HG02885 (cell line): Measurements from ENCODE around the gene CRISPLD2.
"Not testable (repeated sequence)": the region's sequence is repeated elsewhere in the genome, so short reads cannot be mapped to it uniquely, and the experiment has no call there.

ENCODE experiments used
- ATAC-seq: cut with Tn5 transposase; IDR thresholded peaks from one replicate; pipeline ENCODE4 v1.9.1; 2021; ENCODE audit warnings: mild to moderate bottlenecking; ENCODE audit not compliant: unreplicated experiment, poor library complexity

The CRISPLD2 gene

DNA sequence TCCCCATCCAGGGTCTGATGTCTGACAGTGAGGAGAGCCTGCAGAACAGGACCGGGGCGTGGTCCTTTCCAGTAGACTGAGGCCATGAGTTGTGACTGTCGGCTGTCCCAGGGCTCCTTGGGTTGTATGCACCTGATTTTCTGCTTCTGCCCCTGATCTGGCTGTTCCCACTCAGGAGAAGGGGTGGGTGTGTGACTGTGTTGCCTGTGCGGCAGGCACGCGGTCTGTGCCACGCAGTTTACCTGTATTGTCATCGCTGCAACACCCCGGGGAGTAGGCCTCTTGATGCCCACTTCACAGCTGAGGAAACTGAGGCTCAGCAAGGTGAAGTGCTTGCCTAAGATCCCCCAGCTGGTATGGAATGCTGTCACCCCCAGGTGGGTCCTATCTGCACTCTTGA is 1.4 kb downstream of the CRISPLD2 start:
- ATAC-seq = no peak

DNA sequence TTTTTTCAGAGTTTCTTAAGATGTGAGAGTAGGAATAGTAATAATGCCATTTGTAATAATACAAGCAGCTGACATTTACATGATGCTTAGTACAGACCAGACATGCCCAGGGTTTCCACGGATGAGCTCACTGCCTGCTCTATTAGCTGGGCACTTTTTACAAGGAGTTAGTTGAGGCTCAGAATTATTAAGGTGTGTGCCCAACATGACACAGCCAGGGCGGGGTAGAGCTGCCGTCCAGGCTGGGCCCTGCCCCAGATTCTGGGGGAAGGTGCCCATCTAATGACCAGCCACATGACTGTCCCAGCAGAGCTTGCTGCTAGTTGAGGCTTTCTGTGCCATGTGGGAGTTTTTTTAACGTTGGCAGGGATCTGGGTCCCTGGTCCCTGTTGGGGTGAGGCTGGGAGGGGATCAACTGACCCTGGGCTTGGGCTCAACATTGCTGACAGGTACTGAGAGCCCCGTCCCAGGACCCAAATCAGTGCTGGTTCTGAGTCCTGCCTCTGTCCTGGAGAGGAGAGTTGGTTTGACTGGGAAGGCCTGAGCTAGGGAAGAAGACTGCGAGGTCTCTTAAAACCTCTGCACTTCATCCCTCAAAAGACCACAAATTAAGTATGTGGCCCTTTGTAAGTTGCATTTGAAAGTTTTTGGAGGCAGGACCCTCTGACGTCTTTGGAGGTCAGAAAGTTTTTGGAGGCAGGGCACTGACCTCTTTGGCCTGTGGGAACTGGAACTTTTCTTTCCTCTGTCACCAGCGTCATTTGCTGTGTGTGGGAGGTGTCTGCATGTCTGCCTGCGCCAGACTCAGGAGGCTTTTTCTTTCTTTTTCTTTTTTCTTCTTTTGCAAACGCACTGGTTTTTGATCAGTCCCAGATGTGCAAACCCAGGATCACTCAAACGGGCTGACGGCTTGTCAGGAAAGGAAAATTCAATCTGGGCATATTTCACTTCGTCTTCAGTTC is 2.2 kb downstream of the CRISPLD2 start:
- no peak for ATAC-seq

DNA sequence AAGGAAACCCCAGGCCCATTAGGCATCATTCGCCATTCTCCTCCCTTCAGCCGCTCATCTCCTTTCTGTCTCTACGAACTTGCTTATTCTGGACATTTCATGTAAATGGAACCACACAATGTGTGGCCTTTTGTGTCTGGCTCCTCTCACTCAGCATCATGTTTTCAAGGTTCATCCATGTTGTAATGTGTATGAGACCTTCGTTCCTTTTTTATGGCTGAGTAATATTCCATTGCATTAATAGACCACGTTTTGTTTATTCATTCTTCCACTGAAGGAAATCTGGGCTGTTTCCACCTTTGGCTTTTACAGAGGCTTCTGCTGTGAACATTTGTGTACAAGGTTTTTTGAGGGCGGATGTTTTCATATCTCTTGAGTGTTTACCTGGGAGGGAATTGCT is 3.2 kb downstream of the CRISPLD2 start:
- no peak for ATAC-seq

DNA sequence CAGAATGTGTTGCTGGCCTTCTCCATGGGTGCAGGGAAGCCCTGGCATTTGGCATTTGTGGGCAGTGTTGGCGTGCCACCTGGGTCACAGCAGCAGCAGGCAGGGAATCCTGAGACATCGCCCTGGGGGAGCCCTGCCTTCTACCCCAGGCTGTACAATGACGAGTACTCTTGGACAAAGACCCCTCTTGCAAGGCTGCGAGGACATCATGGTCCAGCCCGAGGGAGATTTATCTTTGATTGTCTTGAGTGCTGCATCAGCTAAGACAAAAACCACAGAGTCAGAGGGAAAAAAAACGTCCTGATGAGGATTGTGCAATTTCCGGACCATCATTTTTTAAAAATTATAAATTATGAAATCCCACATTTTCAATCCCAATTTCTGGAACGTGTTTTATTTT is 3.7 kb downstream of the CRISPLD2 start:
- ATAC-seq = no peak

DNA sequence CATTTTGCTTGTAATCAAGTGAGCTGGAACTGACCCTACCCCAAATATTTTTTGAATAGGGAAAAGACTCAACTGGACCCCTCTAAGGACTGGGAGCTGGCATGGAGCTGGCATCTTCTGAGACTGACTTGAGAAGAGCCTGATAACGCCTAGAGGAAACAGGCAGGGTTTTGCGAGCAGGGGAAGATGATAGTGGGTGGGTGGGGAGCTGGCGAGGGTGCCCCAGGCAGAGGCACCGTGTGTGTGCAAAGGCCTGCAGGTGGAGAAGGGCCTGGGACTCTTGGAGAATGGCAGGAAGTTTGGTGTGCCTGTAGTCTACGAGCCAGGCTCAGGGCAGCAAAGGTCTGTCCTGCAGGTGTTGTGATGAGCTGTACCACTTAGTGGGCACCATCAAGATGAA is 4.1 kb downstream of the CRISPLD2 start:
- no peak for ATAC-seq

DNA sequence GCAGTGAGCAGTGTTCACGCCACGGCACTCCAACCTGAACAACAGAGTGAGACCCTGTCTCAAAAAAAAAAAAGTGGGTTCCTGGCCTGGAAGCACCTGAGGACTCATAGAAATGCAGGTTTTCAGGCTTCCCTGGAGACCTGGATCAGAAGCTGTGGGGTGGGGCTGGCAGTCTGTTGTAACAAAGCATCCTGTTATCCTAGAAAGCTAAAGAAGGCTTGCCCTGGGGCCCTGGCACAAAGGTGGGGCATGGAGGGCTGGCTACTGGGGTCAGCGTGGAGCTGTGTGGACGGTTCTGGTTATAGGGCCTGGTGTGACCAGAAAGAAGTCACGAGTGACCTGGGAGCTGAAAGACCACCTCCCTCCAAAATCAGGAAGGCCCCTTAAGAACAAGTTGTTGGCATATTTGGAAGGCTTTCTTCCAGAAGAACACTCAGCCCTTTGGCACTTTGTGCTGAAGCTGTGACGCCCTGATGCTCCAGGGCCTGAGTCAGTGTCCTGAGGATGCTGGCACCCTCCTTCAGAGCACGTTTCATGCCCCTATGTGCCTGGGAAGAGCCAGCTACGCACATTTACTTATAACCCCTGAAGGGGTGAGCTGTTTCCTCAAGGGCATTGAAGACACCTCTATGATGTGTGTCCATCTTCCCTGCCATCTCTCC is 6.2 kb downstream of the CRISPLD2 start:
- ATAC-seq = no peak

DNA sequence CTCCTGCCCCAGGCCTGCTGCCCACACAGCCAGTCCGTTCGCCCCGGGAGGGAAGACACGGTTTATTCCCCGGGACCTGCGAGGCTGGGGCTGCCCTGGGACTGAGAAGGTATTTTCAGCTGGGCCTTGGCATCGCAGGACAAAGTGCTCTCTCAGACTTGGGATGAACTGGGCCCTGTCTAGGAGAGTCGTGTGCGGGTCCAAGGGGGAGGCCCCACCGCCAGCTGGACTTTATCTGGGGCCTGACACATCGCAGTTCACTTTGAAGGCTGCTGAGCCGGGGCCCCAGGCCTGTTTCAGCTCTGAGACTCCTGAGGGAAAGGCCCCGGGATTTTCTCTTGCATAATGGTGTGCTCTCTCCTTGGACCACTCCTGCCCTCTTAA is 6.8 kb downstream of the CRISPLD2 start:
- ATAC-seq = no peak

DNA sequence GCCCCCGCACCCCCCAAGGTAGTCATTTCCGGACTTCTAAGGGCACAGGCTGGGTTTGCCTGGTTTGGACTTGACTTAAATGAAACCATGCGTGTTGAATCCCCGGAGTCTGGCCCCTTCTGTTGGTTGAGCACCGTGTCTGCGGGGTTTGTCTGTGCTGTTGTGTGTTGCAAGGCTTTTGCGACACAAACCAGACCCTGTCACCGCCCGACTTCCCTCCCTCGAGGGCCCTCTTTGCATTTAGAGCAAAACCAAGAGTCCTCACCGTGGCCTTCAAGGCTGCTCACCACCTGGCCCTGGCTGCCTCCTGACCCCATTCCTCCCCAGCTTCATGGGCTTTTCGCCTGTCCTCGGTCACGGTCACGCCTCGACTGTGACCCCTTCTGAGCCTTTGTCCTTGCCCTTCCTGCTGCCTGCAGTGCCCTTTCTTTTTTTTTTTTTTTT is 7.4 kb downstream of the CRISPLD2 start:
- no peak for ATAC-seq

DNA sequence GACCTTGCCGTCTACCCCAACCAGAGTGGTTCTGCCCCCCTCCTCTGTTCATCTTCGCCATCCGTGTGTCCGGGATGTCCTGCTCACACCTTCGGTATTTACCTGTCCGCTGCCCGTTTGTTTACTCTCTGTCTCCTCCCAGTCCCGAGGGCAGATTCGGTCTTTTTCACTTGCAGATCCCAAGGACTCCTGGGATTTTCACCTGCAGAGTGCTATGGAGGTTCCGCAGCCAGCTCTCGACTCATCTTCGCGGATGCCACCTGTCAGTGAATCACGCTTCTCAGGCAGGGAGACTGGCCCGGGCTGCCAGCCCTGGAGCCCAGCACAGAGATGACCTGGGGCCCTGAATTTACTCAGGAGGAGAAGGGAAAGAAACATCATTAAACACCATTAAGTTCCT is 8.1 kb downstream of the CRISPLD2 start:
- ATAC-seq = no peak

DNA sequence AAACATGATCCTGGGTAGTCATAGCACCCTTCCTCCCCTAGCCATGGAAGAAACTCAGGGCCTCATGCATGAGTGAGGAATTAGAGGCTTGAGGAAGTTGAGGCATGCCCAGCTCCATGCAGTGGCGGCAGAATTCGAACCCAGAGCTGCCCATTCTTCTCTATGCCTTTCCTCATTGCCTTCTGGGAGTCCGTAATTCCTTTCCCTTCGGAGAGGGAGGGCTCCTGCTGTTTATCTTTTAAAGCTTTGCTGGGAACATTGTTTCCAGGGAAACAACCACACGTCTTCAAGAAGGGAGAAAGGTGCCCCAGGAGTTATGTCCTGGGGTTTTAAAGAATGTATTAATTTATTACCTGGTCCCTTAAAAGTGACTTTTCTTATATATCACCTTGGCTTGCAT is 8.5 kb downstream of the CRISPLD2 start:
- ATAC-seq = no peak

DNA sequence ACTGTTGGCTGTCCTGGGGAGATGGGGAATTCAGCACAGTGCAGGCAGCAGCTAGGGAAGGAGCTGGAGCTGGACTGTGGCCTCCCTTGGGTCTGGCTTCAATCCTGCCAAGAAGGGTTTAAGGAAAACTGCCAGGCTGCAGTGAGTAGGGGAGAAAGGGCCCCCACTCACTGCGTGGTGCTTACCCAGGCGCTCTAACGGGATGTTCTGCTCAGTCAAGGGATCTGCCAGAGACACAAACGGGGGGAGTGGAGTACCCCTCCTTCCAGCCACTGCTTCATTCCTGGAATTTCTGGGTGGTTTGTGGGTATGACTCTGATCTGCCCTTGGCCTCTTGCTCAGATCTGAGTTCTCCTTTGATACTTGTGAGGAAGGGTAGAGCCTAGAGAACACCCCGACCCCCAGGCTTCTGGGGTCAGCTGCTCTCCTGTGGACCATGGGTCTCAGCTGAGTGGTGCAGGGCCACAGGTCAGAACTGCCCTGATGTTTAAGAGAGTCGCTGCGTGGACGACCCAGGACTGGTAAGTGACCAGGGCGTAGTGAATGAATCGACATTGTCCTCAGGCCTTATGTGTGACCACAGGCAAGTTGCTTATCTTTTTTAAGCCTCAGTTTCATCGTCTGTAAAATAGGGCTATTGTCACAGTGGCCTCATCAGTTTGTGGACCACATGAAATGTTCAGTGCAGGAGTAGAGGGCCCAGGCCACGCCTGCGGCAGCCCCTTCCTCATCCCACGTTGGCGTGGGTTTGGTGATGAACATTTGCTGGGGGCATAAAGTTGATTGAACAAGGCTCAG is 9.6 kb downstream of the CRISPLD2 start:
- ATAC-seq = no peak

DNA sequence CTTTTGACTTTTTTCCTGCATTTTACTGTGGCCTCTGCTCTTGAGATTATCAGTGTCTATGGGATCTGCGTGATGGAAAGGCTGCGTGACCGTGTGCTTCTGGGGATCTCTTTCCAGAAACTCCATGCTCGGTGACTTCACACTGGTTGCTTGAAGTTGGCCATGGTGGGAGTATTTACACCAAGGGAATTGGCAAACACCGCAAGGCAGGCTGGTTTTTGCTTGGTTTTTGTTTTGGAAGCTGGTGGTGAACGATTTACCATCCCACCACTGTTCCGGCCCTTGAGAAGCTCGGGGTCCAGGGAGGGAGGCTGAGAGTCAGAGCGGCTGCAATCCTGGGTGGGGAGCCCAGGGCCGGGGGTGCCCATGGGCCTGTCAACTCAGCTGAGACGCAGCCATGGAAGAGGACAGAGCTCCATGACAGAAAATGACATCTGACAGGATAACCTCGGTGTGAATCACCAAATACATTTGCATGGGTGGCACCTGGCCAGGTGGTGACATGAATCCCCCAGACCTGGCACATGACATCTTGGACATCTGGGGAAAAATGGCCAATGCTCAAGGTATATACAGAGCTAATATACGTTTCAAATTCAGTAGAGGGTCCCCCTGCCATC is 11.1 kb downstream of the CRISPLD2 start:
- no peak for ATAC-seq

DNA sequence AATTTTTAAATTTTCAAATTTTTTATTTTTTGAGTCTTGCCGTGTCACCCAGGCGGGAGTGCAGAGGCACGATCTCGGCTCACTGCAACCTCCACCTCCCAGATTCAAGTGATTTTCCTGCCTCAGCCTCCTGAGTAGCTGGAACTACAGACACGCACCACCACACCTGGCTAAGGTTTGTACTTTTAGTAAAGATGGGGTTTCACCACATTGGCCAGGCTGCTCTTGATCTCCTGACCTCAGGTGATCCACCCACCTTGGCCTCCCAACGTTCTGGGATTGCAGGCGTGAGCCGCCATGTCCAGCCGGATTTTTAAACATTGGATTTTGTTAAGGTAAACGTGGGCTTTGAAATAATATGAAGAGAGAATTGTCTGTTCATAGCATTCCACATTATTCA is 11.9 kb downstream of the CRISPLD2 start:
- ATAC-seq = not testable (repeated sequence)

DNA sequence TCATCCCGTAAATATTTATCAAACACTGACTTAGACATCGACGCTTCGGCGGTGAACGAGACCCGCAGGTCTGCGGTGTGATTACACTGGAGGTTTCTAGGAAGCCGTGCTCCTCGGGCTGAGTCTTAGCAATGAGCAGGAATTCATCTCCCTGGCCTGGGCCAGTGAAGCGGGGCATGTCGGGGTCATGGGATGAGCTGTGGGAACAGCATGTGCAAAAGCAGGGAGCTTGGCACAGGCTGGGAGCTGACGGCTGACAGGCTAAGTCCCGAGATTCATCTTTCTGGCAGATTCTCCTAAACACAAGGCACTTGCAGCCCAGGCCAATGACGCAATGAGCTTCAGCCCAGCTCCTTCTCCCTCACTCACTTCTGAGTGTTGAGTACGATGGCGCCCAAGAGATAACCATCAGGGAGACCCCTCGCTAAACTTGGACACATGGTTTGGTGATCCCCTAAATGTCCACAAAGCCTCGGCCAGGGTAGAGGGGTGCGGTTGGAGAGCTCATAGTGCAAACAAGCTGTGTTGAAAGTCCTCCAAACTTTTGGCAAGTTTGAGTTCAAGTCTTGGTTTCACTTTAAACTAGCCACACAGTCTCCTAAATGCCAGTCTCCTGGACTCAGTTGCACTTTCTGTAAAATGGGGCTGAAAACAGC is 12.8 kb downstream of the CRISPLD2 start:
- ATAC-seq = no peak

DNA sequence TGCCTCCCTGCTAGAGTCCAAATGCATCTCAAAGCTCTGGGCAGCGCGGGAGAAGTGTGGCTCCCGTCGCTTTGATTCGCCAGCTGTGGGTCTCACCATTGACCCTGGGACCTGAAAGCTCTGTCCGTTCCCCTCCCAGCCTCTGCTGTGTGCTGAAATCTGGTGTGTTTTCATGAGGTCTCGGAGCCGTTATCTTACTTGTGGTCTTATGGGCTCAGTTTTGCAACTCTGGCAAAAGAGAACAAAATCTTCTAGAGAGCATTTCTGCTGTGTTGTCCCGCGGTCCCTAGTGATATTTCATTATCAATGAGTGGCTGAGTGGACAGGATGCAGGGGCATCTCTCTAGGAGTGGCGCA is 13.3 kb downstream of the CRISPLD2 start:
- no peak for ATAC-seq

DNA sequence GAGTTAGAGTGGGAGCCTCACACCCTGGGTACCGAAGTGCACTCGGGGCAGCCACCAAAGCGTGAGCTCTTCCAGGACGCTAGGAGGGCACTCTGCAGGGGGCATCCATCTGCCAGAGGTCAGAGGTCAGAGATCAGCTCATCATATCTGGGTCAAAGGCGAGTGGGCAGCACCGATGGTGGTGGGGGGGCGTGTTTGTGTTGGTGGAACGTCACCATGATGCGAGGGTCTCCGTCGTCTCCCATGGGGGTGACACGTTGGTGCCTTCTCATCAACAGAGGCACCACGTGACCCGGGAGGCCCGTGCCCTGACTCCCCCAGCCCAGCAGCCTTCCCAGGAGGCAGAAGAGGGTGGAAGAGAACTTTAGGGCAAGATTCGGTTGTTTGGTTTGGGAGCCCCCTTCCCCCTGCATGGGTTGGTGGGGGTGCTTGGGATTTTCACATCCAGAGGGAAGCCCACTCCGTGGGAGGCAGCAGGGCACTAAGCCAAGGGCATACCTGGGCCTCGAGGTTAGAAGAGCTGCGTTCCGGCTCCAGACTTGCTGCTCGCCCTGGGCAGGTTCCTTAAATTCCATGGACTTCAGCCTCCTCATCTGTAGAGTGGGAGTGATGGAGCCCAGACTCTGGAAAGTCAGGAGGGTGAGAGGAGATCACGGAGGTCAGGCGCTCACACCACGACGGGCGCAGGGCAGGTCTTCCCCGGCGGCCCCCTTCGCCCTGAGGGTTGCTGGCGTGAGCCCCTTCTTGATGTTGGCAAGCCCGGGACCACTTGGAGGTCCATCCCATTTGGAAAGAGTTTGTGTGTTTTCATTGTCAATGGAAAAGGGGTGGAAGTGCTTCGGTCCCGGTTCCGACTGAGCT is 14.0 kb downstream of the CRISPLD2 start:
- ATAC-seq = no peak

DNA sequence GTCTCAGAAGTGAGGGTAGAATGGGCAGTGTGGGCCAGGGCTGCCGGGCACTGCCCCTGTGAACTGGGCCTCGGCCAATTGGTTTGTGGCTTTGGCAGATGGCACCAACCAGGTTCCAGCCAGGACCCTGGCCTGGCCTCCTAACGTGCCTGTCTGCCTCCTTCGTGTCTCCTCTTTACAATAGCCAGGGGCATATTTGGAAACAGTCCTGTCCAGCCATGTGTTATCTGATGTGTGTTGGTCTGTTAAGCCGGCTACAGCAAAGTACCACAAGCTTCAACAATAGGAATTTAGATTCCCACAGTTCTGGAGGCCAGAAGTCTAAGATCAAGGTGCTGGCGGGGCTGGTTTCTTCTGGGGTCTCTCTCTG is 14.6 kb downstream of the CRISPLD2 start:
- no peak for ATAC-seq

DNA sequence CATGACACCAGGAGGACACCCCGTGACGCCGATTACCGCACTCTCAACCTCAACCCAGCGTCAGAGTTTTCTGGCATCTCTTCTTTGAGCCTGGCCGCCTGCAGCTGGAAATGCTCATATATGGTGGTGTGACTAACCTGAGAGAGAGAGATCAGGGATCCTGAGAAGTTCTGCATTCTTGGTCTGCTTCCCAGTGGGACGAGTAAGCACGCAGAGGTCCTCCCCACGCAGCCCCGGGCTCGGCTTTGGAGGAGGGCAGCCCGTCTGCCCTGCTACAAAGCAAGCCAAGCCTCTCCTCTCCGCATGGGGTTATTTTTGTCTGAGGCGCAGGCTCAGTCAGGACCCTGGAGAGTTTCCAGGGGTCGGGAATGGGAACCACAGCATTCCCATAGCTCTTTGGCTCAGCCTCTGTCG is 16.5 kb downstream of the CRISPLD2 start:
- ATAC-seq = no peak

DNA sequence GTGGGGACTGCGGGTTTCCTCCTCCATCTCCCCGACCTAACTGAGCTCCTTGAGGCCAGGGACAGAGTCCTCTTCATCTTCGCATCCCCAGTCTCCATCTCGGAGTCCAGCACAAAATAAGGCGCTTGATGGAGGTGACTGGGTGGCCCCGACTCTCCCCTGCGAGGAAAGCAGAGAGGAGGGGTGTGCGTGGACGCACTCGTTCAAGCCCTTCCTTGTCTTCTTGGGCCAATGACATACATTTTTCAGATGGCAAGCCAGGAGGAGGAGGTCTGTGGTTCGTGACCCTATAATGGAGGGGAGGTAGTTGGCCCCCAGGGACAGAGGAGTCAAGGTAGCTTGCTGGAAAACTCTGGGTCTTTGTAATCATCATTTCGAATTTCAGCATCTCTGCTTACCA is 17.2 kb downstream of the CRISPLD2 start:
- ATAC-seq = no peak
